MM.1S (cell line): ENCODE data around the gene CCR6.

Source experiments
- DNase-seq: peaks from one replicate; pipeline ENCODE4 v3.0.0-alpha.2; 2015
- H2AFZ ChIP-seq: fragments of 300-600 bp; sonication (generic); 2 replicates; pipeline ENCODE4 v1.6.0; 2016; ENCODE audit warnings: antibody characterized with exemption, low read length
- H3F3A ChIP-seq: fragments of 300-600 bp; sonication (generic); 2 replicates; pipeline ENCODE4 v1.6.1; 2016; ENCODE audit warnings: mild to moderate bottlenecking, antibody characterized with exemption, low read length, moderate library complexity, mixed read lengths; ENCODE audit not compliant: insufficient read depth
- H3K27ac ChIP-seq: fragments of 300-600 bp; sonication (generic); 2 replicates; pipeline ENCODE4 v1.5.1; 2016; ENCODE audit warnings: mild to moderate bottlenecking, low read length
- H3K27me3 ChIP-seq: fragments of 300-600 bp; sonication (generic); replicated peaks from 2 replicates; pipeline ENCODE4 v1.6.0; 2016; ENCODE audit warnings: low read length; ENCODE audit not compliant: insufficient read depth
- H3K36me3 ChIP-seq: fragments of 300-600 bp; sonication (generic); replicated peaks from 2 replicates; pipeline ENCODE4 v1.6.1; 2016; ENCODE audit warnings: mild to moderate bottlenecking, low read length, mixed read lengths; ENCODE audit not compliant: insufficient read depth
- H3K4me1 ChIP-seq: fragments of 300-600 bp; sonication (generic); 2 replicates; pipeline ENCODE4 v1.6.1; 2016; ENCODE audit warnings: low read length, mixed read lengths
- H3K4me2 ChIP-seq: fragments of 300-600 bp; sonication (generic); 2 replicates; pipeline ENCODE4 v1.6.0; 2016; ENCODE audit warnings: low read depth, low read length
- H3K4me3 ChIP-seq: fragments of 300-600 bp; sonication (generic); 2 replicates; pipeline ENCODE4 v1.5.1; 2016; ENCODE audit warnings: low read length, mixed read lengths
- H3K79me2 ChIP-seq: fragments of 300-600 bp; sonication (generic); 2 replicates; pipeline ENCODE4 v1.6.1; 2016; ENCODE audit warnings: mixed run types, low read length, mixed read lengths
- H3K9ac ChIP-seq: fragments of 300-600 bp; sonication (generic); 2 replicates; pipeline ENCODE4 v1.6.1; 2016; ENCODE audit warnings: low read length, mixed read lengths
- H3K9me2 ChIP-seq: fragments of 300-600 bp; sonication (generic); replicated peaks from 2 replicates; pipeline ENCODE4 v1.6.1; 2016; ENCODE audit warnings: mild to moderate bottlenecking, low read length, mixed read lengths; ENCODE audit not compliant: insufficient read depth
- H3K9me3 ChIP-seq: fragments of 300-600 bp; sonication (generic); replicated peaks from 2 replicates; pipeline ENCODE4 v1.6.1; 2016; ENCODE audit warnings: mild to moderate bottlenecking, low read length, mixed read lengths; ENCODE audit not compliant: insufficient read depth
- H4K20me1 ChIP-seq: fragments of 300-600 bp; sonication (generic); 2 replicates; pipeline ENCODE4 v1.6.1; 2016; ENCODE audit warnings: mild to moderate bottlenecking, low read length, moderate library complexity, mixed read lengths; ENCODE audit not compliant: insufficient read depth
- CTCF ChIP-seq: fragments of 300-600 bp; sonication (generic); IDR thresholded peaks from 2 replicates; pipeline ENCODE4 v1.5.1; 2016; ENCODE audit warnings: antibody characterized with exemption, low read length, mixed read lengths
- EZH2 ChIP-seq: fragments of 300-600 bp; sonication (generic); optimal IDR thresholded peaks from 2 replicates; pipeline ENCODE3; 2017; ENCODE audit warnings: low read depth, mild to moderate bottlenecking, antibody characterized with exemption, low read length, mixed read lengths
- EZH2phosphoT487 ChIP-seq: fragments of 300-600 bp; sonication (generic); IDR thresholded peaks from 2 replicates; pipeline ENCODE4 v1.6.1; 2018; ENCODE audit warnings: antibody characterized with exemption, low read length

The CCR6 gene

GRCh38 chr6:167113047-167113754 is 9.7 kb upstream of the CCR6 start:
- H4K20me1 ChIP-seq: no peaks in the 10 kb centered on the region
- H3K27me3 ChIP-seq: no peaks in the 10 kb centered on the region
- no peaks in the 10 kb centered on the region for H3F3A ChIP-seq
- H3K79me2 ChIP-seq: no peaks in the 10 kb centered on the region
- H2AFZ ChIP-seq: no peak overlapping the region
- TF ChIP-seq EZH2phosphoT487 (no peak), EZH2 (no peak), CTCF (no peak)
- no peaks in the 10 kb centered on the region for H3K9me2 ChIP-seq
- no peak for DNase-seq
- peaks cover 12% of the 10 kb centered on the region; the same call in 1 of the 2 replicates for H3K4me1 ChIP-seq
- no peak overlapping the region for H3K9ac ChIP-seq
- H3K27ac ChIP-seq: no peak overlapping the region
- H3K4me3 ChIP-seq: no peak overlapping the region
- H3K4me2 ChIP-seq: no peak overlapping the region
- no peaks in the 10 kb centered on the region for H3K36me3 ChIP-seq
- H3K9me3 ChIP-seq: no peaks in the 10 kb centered on the region

GRCh38 chr6:167113935-167114910 is 8.7 kb upstream of the CCR6 start:
- Histone ChIP-seq H3K36me3 (no peaks in the 10 kb centered on the region), H2AFZ (no peak overlapping the region), H3K9ac (no peak overlapping the region), H4K20me1 (no peaks in the 10 kb centered on the region), H3K79me2 (no peaks in the 10 kb centered on the region), H3K27ac (no peak overlapping the region), H3F3A (no peaks in the 10 kb centered on the region), H3K9me3 (no peaks in the 10 kb centered on the region), H3K27me3 (no peaks in the 10 kb centered on the region), H3K4me3 (no peak overlapping the region), H3K4me2 (no peak overlapping the region), H3K4me1 (peaks cover 14% of the 10 kb centered on the region; the same call in 1 of the 2 replicates), H3K9me2 (no peaks in the 10 kb centered on the region)
- DNase-seq: no peak
- TF ChIP-seq EZH2phosphoT487 (no peak), EZH2 (no peak), CTCF (no peak)

GRCh38 chr6:167115054-167115453 is 7.8 kb upstream of the CCR6 start:
- peaks cover 20% of the 10 kb centered on the region; the same call in 1 of the 2 replicates for H3K4me1 ChIP-seq
- no peak for TF ChIP-seq CTCF
- no peak for TF ChIP-seq EZH2
- no peak for TF ChIP-seq EZH2phosphoT487
- no peak overlapping the region for H3K9ac ChIP-seq

More at GRCh38 chr6:167115054-167115453, 7.8 kb upstream of the CCR6 start:
- Histone ChIP-seq H3K27me3 (no peaks in the 10 kb centered on the region), H3K27ac (no peak overlapping the region), H3F3A (no peaks in the 10 kb centered on the region), H3K4me2 (no peak overlapping the region), H3K9me2 (no peaks in the 10 kb centered on the region), H3K36me3 (no peaks in the 10 kb centered on the region), H3K4me3 (no peak overlapping the region), H4K20me1 (no peaks in the 10 kb centered on the region), H3K9me3 (no peaks in the 10 kb centered on the region), H2AFZ (no peak overlapping the region), H3K79me2 (no peaks in the 10 kb centered on the region)
- DNase-seq: no peak
